ENCODE results near the gene HIVEP2. TPM values are rescaled to one million over a fixed set of nuclear protein-coding genes. Genes with fewer than 3 reads are reported as not detected.

Gene HIVEP2
- total and polyA plus RNA-seq, 10 donors, result 2.5 to 41.3 (median 30.3) TPM

GRCh38 chr6:142752348-142752747, 192.6 kb downstream of the HIVEP2 start:
- no peaks in the 10 kb centered on the region for H3K27me3 ChIP-seq (replicated peaks in 1 of 7)
- peaks cover 0 to 51% (median 20%) of the 10 kb centered on the region in 6 donors for H3K36me3 ChIP-seq
- H3K4me3 ChIP-seq, result no peak overlapping the region
- TF ChIP-seq POLR2AphosphoS5 (IDR thresholded peaks at IDR 0.05), result no peak
- TF ChIP-seq CTCF (IDR thresholded peaks at IDR 0.05 in 8 of 11, conservative IDR thresholded peaks at IDR 0.05 in 3 of 11), result no peak
- no peak overlapping the region for H3K27ac ChIP-seq
- no peaks in the 10 kb centered on the region for H3K9me3 ChIP-seq
- WGBS, 5 donors, result 93 to 100% (median 95%) methylated on average over 2 of the region's 2 CpGs
- intact Hi-C loops (cut with DNase I; ENCODE audit: low total_unique reads), result no loop called here
- no peaks in the 10 kb centered on the region for H3K4me1 ChIP-seq
- no peak for DNase-seq

DNA sequence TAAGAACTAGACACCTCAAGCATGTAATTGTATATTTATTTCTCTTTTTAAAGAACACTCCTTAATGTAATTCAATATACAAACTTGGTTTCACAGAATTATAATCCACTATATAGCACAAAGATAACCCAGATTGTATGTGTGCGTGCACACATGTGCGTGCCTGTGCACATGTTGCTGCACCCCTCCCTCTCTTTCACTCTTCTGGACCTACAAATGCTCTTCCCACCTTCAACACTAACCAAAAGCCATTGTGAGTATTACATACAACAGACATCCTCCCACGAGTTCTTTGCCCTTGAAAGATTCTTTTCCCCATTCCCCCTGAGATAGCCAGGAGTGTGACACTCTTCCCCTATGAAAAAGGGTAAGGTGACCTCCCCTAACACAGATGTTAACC, 193.5 kb downstream of the HIVEP2 start:
- 82 to 93% (median 90%) methylated on average over 3 of the region's 3 CpGs for WGBS, 5 donors

DNA sequence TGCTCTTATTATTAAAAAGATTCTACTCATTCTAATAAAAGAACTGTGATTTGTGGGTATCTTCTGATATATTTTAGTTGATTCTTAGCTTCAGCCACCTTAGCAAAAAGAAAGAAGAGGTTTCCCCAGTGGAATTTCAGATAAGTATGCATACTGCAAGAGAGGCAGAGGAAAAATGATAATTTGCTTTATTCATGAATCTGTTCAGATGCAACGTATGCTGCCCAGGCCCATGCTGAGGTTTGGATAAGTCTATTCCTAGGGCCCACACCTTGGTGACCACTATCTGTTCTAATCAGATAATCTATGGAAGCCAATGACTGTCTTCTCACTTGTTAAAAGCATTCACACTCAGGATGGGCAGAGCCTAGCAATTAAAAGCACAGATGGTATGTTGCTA, 194.0 kb downstream of the HIVEP2 start:
- H3K27ac ChIP-seq, result no peak overlapping the region
- peaks cover 0 to 37% (median 17%) of the 10 kb centered on the region in 6 donors for H3K36me3 ChIP-seq
- no peak overlapping the region for H3K4me3 ChIP-seq
- H3K9me3 ChIP-seq, result no peaks in the 10 kb centered on the region
- no peak for TF ChIP-seq POLR2AphosphoS5 (IDR thresholded peaks at IDR 0.05)
- TF ChIP-seq CTCF (IDR thresholded peaks at IDR 0.05 in 8 of 11, conservative IDR thresholded peaks at IDR 0.05 in 3 of 11), result no peak
- TF ChIP-seq POLR2A (IDR thresholded peaks at IDR 0.05), result no peak
- intact Hi-C loops (cut with DNase I; ENCODE audit: low total_unique reads), result no loop called here
- no peaks in the 10 kb centered on the region for H3K4me1 ChIP-seq
- no peak for DNase-seq
- WGBS, 5 donors, result 77 to 97% (median 85%) methylated on average over 1 of the region's 1 CpG
- H3K27me3 ChIP-seq (replicated peaks in 1 of 7), result no peaks in the 10 kb centered on the region

More for the DNA sequence above, 193.5 kb downstream of the HIVEP2 start:
- intact Hi-C loops (cut with DNase I; ENCODE audit: low total_unique reads), result no loop called here
- H3K9me3 ChIP-seq, result no peaks in the 10 kb centered on the region
- no peaks in the 10 kb centered on the region for H3K4me1 ChIP-seq
- H3K27ac ChIP-seq, result no peak overlapping the region
- H3K4me3 ChIP-seq, result no peak overlapping the region
- H3K27me3 ChIP-seq (replicated peaks in 1 of 7), result no peaks in the 10 kb centered on the region
- H3K36me3 ChIP-seq, result peaks cover 0 to 42% (median 17%) of the 10 kb centered on the region in 6 donors
- DNase-seq, result no peak
- TF ChIP-seq POLR2AphosphoS5 (IDR thresholded peaks at IDR 0.05), result no peak
- no peak for TF ChIP-seq CTCF (IDR thresholded peaks at IDR 0.05 in 8 of 11, conservative IDR thresholded peaks at IDR 0.05 in 3 of 11)
- no peak for TF ChIP-seq POLR2A (IDR thresholded peaks at IDR 0.05)

DNA sequence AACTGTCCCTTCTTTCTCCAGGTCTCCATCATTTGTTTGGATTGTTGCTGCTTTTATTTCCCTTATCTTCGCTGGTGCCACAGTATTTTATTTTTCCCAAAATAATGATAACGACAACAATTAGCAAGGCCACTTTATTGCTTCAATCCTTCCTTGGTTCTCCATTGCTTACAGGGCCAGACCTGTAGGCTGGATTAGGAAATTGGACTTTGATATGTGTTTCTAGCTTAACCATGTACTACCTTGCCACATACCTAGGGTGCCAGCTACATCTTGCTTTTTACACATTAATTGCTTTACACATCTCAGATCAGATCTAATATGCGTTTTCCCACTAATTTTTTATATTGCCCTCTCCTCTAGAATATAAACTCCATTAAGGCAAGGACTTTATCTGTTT, 195.4 kb downstream of the HIVEP2 start:
- no peaks in the 10 kb centered on the region for H3K9me3 ChIP-seq
- no peak for TF ChIP-seq CTCF (IDR thresholded peaks at IDR 0.05 in 8 of 11, conservative IDR thresholded peaks at IDR 0.05 in 3 of 11)
- TF ChIP-seq POLR2A (IDR thresholded peaks at IDR 0.05), result no peak
- TF ChIP-seq POLR2AphosphoS5 (IDR thresholded peaks at IDR 0.05), result no peak
- H3K4me3 ChIP-seq, result no peak overlapping the region
- intact Hi-C loops (cut with DNase I; ENCODE audit: low total_unique reads), result no loop called here
- no peaks in the 10 kb centered on the region for H3K27me3 ChIP-seq (replicated peaks in 1 of 7)
- WGBS, 5 donors, result 69 to 95% (median 89%) methylated on average over 3 of the region's 3 CpGs
- no peak for DNase-seq
- H3K27ac ChIP-seq, result no peak overlapping the region
- H3K4me1 ChIP-seq, result no peaks in the 10 kb centered on the region
- peaks cover 0 to 26% (median 14%) of the 10 kb centered on the region in 6 donors for H3K36me3 ChIP-seq
